ENCODE measurements around the gene SLC9A8.

DNA sequence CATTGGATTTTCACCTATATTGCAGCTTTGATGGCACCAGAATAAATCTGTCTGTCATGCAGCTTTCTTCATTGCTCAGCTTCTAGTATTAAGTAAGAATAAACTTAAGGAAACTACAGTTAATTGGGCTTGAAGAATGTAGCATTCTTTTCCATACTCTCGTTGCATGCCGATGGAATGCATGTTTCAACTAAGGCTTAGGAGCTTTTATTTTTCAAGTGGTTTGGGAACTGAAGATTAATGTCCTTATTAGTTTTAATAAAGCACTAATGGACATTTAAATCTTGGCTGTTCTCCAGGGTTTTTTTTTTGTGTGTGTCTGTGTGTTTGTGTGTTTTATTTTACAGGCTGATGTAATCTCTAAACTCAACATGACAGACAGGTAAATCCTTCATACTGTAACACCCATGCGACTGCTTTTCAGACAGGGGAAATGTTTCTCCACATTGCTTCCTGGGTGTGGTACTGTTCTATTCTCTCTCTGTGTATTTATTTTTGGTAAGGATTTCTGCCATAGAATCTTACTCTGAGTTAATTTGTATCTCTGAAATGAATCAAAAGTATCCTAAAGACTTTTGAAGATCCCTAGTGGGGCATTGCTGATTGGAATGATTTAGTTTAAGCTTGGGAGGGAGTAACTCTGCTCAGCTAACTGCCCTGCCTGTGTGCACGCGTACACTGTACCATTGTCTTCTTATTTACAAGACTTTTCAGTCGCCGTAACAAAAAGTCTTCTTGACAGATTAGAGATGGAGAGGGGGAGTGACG lies 38.0 kb downstream of the SLC9A8 start:
- TF ChIP-seq, protein P1, sequence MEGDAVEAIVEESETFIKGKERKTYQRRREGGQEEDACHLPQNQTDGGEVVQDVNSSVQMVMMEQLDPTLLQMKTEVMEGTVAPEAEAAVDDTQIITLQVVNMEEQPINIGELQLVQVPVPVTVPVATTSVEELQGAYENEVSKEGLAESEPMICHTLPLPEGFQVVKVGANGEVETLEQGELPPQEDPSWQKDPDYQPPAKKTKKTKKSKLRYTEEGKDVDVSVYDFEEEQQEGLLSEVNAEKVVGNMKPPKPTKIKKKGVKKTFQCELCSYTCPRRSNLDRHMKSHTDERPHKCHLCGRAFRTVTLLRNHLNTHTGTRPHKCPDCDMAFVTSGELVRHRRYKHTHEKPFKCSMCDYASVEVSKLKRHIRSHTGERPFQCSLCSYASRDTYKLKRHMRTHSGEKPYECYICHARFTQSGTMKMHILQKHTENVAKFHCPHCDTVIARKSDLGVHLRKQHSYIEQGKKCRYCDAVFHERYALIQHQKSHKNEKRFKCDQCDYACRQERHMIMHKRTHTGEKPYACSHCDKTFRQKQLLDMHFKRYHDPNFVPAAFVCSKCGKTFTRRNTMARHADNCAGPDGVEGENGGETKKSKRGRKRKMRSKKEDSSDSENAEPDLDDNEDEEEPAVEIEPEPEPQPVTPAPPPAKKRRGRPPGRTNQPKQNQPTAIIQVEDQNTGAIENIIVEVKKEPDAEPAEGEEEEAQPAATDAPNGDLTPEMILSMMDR (IDR thresholded peaks at IDR 0.05 in 2 of 3, conservative IDR thresholded peaks at IDR 0.05 in 1 of 3; ENCODE audit: borderline replicate concordance in 1 of 3, insufficient read depth in 1 of 3, low read depth in 2 of 3, low read length in 2 of 3) = no peak
- TF ChIP-seq, protein P2, sequence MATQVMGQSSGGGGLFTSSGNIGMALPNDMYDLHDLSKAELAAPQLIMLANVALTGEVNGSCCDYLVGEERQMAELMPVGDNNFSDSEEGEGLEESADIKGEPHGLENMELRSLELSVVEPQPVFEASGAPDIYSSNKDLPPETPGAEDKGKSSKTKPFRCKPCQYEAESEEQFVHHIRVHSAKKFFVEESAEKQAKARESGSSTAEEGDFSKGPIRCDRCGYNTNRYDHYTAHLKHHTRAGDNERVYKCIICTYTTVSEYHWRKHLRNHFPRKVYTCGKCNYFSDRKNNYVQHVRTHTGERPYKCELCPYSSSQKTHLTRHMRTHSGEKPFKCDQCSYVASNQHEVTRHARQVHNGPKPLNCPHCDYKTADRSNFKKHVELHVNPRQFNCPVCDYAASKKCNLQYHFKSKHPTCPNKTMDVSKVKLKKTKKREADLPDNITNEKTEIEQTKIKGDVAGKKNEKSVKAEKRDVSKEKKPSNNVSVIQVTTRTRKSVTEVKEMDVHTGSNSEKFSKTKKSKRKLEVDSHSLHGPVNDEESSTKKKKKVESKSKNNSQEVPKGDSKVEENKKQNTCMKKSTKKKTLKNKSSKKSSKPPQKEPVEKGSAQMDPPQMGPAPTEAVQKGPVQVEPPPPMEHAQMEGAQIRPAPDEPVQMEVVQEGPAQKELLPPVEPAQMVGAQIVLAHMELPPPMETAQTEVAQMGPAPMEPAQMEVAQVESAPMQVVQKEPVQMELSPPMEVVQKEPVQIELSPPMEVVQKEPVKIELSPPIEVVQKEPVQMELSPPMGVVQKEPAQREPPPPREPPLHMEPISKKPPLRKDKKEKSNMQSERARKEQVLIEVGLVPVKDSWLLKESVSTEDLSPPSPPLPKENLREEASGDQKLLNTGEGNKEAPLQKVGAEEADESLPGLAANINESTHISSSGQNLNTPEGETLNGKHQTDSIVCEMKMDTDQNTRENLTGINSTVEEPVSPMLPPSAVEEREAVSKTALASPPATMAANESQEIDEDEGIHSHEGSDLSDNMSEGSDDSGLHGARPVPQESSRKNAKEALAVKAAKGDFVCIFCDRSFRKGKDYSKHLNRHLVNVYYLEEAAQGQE (IDR thresholded peaks at IDR 0.05; ENCODE audit: low read depth) = no peak
- TF ChIP-seq POLR2A (IDR thresholded peaks at IDR 0.05; ENCODE audit: borderline replicate concordance, extremely low read depth, insufficient read depth, insufficient read length) (no peak), SIN3A (IDR thresholded peaks at IDR 0.05; ENCODE audit: low read depth) (no peak), EZH2 (IDR thresholded peaks at IDR 0.05) (no peak), CEBPB (IDR thresholded peaks at IDR 0.05; ENCODE audit: low read depth) (no peak), EZH2phosphoT487 (IDR thresholded peaks at IDR 0.05; ENCODE audit: borderline replicate concordance) (no peak), SP1 (IDR thresholded peaks at IDR 0.05; ENCODE audit: low read depth) (no peak), POLR2AphosphoS5 (IDR thresholded peaks at IDR 0.05; ENCODE audit: low read depth, low read length) (no peak), MAX (IDR thresholded peaks at IDR 0.05) (no peak), SRF (IDR thresholded peaks at IDR 0.05; ENCODE audit: low read depth) (no peak), YY1 (IDR thresholded peaks at IDR 0.05; ENCODE audit: extremely low read depth, insufficient replicate concordance, low read depth, low read length) (no peak)
- TF ChIP-seq, protein P3, sequence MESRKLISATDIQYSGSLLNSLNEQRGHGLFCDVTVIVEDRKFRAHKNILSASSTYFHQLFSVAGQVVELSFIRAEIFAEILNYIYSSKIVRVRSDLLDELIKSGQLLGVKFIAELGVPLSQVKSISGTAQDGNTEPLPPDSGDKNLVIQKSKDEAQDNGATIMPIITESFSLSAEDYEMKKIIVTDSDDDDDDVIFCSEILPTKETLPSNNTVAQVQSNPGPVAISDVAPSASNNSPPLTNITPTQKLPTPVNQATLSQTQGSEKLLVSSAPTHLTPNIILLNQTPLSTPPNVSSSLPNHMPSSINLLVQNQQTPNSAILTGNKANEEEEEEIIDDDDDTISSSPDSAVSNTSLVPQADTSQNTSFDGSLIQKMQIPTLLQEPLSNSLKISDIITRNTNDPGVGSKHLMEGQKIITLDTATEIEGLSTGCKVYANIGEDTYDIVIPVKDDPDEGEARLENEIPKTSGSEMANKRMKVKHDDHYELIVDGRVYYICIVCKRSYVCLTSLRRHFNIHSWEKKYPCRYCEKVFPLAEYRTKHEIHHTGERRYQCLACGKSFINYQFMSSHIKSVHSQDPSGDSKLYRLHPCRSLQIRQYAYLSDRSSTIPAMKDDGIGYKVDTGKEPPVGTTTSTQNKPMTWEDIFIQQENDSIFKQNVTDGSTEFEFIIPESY (IDR thresholded peaks at IDR 0.05; ENCODE audit: extremely low read depth, insufficient replicate concordance, low read length) = no peak
